Activated naive CD8-positive, alpha-beta T cell treated with anti-CD3 and anti-CD28 coated beads, Interleukin-2, amount 50 U/mL, for 24 hours (primary cell): Measurements from ENCODE around the gene SUPV3L1.
A peak's percentile ranks its signal among the peaks of the same experiment; 100 is the strongest.

Experiments
- ATAC-seq: fragments of 150-1000 bp; cut with Tn5 transposase; one replicate; pipeline ENCODE4 v1.10.0; 2021
- DNase-seq: peaks from one replicate; pipeline ENCODE4 v3.0.0; 2021
- H3K27ac Mint-ChIP-seq: one replicate; pipeline ENCODE4 v1.8.0; 2021; ENCODE audit warnings: mild to moderate bottlenecking, mixed read lengths
- H3K27me3 Mint-ChIP-seq: one replicate; pipeline ENCODE4 v1.8.0; 2021; ENCODE audit warnings: mixed read lengths
- H3K36me3 Mint-ChIP-seq: one replicate; pipeline ENCODE4 v1.8.0; 2021; ENCODE audit warnings: low read depth, mixed read lengths
- H3K4me1 Mint-ChIP-seq: one replicate; pipeline ENCODE4 v1.8.0; 2021; ENCODE audit warnings: mixed read lengths
- H3K4me3 Mint-ChIP-seq: one replicate; pipeline ENCODE4 v1.8.0; 2021; ENCODE audit warnings: mild to moderate bottlenecking, moderate library complexity, mixed read lengths
- H3K9me3 Mint-ChIP-seq: one replicate; pipeline ENCODE4 v1.8.0; 2021; ENCODE audit warnings: mixed read lengths

Gene SUPV3L1

DNA sequence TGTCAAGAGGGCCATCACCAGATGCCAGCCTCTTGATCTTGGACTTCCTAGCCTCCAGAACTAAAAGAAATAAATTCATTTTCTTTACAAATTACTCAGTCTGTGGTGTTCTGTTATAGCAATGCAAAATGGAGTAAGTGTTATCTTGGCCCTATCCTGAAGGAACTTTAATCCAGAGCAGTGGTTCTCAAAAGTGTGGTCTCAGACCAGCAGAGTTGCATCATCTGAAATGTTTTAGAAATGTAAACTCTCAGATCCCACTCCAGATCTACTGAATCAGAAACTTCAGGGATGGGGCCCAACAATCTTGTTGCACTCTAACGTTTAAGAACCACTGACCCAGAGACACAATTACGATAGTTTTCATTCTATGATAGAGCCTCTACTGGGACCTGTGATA is 3.2 kb upstream of the SUPV3L1 start:
- Mint-ChIP-seq H3K9me3 (no peaks in the 10 kb centered on the region), H3K4me1 (peaks cover 27% of the 10 kb centered on the region), H3K27me3 (peaks cover 3% of the 10 kb centered on the region), H3K27ac (no peak overlapping the region), H3K4me3 (no peak overlapping the region), H3K36me3 (peaks cover 8% of the 10 kb centered on the region)
- ATAC-seq (no peak), DNase-seq (no peak)

DNA sequence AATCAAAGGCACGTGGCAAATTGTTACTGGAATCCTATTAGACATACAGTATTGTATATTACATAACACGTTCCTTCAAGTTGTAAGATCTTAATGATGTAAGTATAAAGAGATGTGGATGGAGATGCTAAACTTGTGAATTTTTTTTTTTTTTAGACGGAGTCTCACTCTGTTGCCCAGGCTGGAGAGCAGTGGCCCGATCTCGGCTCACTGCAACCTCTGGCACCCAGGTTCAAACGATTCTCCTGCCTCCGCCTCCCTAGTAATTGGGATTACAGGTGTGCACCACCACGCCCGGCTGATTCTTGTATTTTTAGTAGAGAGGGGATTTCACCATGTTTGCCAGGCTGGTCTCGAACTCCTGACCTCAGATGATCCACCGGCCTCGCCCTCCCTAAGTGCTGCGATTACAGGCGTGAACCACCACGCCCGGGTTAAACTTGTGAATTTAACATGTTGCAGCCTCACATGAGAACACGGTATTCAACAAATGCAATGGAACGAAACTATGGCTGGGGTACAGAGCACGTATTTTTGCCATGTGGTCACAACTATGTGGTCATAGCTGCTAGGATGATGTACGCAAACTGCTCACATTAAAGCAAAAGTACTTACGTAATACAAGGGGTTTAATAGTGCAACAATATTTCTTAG is 818 bp upstream of the SUPV3L1 start:
- peaks cover 37% of the 10 kb centered on the region for H3K4me1 Mint-ChIP-seq
- ATAC-seq (peak; percentile 42), DNase-seq (peak; percentile 19)
- peaks cover 3% of the 10 kb centered on the region for H3K27me3 Mint-ChIP-seq
- peak overlapping the region; percentile 89 for H3K4me3 Mint-ChIP-seq
- H3K36me3 Mint-ChIP-seq = peaks cover 8% of the 10 kb centered on the region
- H3K27ac Mint-ChIP-seq = peak overlapping the region; percentile 100
- H3K9me3 Mint-ChIP-seq = no peaks in the 10 kb centered on the region

DNA sequence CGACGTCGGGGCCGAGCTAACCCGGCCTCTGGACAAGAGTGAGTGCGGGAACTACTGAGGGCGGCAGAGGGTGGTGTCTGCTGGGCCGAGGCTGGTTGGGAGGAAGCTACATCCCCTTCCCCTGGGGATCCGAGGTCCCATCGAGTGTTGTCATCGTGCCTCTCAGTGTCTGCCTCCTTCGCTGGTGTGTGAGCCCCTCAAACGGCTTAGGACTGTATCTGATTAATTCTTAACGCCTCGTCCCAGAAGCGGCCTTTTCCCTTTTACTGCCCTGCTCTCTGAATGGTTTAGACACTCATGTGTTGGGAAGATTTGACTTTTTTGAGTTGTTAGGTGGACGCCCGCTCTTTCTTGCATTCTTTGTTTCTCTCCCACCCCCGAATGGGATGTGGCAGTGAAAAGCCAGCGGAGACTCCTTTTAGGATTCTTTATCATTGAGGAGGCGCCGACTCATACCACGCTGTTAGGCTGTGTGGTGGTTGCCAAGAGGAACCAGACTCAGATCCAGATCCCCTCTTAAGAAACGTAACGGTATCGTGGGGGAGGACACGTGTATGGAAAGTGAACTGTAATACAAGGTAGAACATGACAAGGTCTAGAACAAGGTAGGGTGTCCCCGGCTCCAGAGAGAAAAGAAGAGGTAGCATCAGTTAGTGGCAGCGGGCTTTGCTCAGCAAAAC is 631 bp downstream of the SUPV3L1 start:
- H3K9me3 Mint-ChIP-seq = no peaks in the 10 kb centered on the region
- H3K36me3 Mint-ChIP-seq = peaks cover 9% of the 10 kb centered on the region
- peak overlapping the region; percentile 89 for H3K4me3 Mint-ChIP-seq
- ATAC-seq (peak; percentile 31), DNase-seq (peak; percentile 15)
- H3K4me1 Mint-ChIP-seq = peaks cover 46% of the 10 kb centered on the region
- H3K27ac Mint-ChIP-seq = peak overlapping the region; percentile 100
- H3K27me3 Mint-ChIP-seq = peaks cover 3% of the 10 kb centered on the region

DNA sequence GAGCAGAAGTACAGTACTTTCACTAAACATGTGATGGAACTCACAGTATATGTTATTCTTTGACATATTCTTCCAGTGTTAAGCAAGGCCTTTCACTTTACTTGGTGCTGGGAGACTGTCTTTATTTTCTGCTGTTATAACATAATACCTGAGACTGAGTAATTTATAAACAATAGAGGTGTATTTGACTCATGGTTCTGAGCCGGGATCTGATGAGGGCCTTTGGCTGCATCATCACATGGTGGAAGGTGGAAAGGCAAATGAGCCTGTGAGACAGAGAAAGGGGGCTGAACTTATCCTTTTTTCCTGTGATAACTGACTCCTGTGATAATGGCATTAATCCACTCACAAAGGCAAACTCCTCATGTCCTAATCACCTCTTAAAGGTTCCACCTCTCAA is 1.4 kb downstream of the SUPV3L1 start:
- ATAC-seq (no peak), DNase-seq (no peak)
- no peaks in the 10 kb centered on the region for H3K9me3 Mint-ChIP-seq
- H3K4me1 Mint-ChIP-seq = peaks cover 47% of the 10 kb centered on the region
- peaks cover 3% of the 10 kb centered on the region for H3K27me3 Mint-ChIP-seq
- peak overlapping the region; percentile 89 for H3K4me3 Mint-ChIP-seq
- peak overlapping the region; percentile 100 for H3K27ac Mint-ChIP-seq
- H3K36me3 Mint-ChIP-seq = peaks cover 13% of the 10 kb centered on the region

DNA sequence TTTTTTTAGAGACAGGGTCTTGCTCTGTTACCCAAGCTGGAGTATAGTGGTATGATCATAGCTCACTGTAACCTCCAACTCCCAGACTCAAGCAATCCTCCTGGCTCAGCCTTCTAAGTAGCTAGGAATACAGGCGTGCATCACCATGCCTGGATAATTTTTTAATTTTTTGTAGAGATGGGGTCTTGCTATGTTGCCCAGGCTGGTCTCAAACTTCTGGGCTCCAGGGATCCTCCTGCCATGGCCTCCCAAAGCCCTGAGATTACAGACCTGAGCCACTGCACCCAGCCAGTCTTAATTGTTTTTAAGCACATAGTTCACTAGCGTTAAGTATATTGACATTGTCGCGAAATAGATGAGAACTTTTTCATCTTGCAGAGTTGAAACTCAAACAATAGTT is 2.0 kb downstream of the SUPV3L1 start:
- no peak overlapping the region for H3K4me3 Mint-ChIP-seq
- peaks cover 47% of the 10 kb centered on the region for H3K4me1 Mint-ChIP-seq
- DNase-seq = no peak
- H3K9me3 Mint-ChIP-seq = no peaks in the 10 kb centered on the region
- H3K36me3 Mint-ChIP-seq = peaks cover 16% of the 10 kb centered on the region
- no peak overlapping the region for H3K27ac Mint-ChIP-seq
- H3K27me3 Mint-ChIP-seq = peaks cover 3% of the 10 kb centered on the region
- ATAC-seq = no peak

DNA sequence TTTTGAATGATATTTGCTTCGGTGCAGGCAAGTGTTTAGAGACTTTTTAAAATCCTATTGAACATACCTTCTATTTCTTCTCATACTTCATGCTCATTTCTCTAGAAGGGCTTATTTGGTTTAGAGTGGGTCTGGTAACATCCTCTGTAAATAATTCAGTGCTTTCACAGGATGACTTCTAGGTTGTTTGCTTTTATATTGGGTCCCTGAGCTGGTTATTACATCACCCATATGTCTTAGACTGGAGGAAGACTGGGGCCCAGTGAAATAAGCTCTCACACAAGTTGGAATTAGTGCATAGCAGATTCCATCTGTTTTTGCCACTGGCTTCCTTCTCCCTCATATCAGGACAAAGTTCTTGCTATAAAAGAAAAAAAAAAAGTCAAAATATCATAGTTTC is 6.5 kb downstream of the SUPV3L1 start:
- H3K4me3 Mint-ChIP-seq = no peak overlapping the region
- H3K36me3 Mint-ChIP-seq = peaks cover 27% of the 10 kb centered on the region
- peaks cover 25% of the 10 kb centered on the region for H3K4me1 Mint-ChIP-seq
- DNase-seq = no peak
- H3K9me3 Mint-ChIP-seq = no peaks in the 10 kb centered on the region
- H3K27me3 Mint-ChIP-seq = no peaks in the 10 kb centered on the region
- H3K27ac Mint-ChIP-seq = no peak overlapping the region
- ATAC-seq = no peak

DNA sequence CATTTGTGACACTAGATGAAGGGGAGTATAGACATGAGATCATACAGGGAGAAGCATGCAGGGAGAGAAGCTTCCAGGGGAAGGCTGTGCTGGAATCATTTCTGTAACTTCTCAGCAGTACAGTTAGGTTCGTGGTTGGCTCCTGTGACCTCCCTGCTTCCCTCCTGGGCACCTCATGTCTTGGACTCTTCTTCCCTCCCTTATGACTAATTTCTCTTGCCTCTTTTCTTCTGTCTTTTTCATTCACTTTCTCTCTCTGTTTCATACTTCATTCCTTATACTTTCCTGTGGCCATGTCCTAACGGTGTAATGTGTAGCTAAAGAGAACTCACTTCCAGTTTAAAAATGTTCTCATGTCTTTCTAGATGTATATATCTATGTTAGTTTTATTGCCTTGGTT is 21.0 kb downstream of the SUPV3L1 start:
- Mint-ChIP-seq H3K27ac (peak overlapping the region; percentile 46), H3K36me3 (peaks cover 34% of the 10 kb centered on the region), H3K4me1 (peaks cover 27% of the 10 kb centered on the region), H3K9me3 (no peaks in the 10 kb centered on the region), H3K27me3 (no peaks in the 10 kb centered on the region), H3K4me3 (no peak overlapping the region)
- DNase-seq (no peak), ATAC-seq (no peak)

DNA sequence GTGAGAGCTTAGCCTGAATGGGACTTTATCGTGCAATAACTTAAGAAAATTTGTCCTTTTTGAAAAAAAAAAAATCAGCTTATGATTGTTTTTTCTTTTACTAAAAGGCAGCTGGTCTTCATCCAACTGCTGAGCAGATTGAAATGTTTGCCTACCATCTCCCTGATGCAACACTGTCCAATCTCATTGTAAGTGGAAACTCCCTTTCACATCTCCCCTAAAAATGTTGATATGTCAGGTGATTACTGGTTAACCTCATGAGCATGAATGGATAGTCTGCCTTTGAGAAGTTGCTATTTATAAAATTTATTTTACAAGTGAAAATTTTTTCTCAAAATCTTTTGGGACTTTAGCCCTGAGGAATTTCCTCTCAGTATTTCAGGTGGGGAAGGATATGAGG is 22.3 kb downstream of the SUPV3L1 start:
- H3K9me3 Mint-ChIP-seq = no peaks in the 10 kb centered on the region
- no peak overlapping the region for H3K4me3 Mint-ChIP-seq
- peaks cover 35% of the 10 kb centered on the region for H3K36me3 Mint-ChIP-seq

DNA sequence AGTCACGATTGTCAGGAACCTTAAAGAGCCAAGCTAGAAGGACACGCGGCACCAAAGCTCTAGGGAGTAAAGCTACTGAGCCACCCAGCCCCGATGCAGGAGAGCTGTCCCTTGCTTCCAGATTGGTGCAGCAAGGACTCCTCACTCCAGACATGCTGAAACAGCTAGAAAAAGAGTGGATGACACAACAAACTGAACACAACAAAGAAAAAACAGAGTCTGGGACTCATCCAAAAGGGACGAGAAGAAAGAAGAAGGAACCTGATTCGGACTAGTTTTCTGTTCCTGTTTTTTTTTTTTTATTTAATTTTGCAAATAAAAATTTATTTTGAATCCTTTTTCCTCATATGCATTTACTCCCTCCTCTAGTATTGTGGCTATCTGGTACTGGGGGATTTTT is 28.7 kb downstream of the SUPV3L1 start:
- no peak for DNase-seq
- no peak overlapping the region for H3K4me3 Mint-ChIP-seq
- peaks cover 28% of the 10 kb centered on the region for H3K4me1 Mint-ChIP-seq
- H3K27me3 Mint-ChIP-seq = no peaks in the 10 kb centered on the region
- H3K9me3 Mint-ChIP-seq = no peaks in the 10 kb centered on the region
- H3K27ac Mint-ChIP-seq = no peak overlapping the region
- peaks cover 30% of the 10 kb centered on the region for H3K36me3 Mint-ChIP-seq
- no peak for ATAC-seq

More for the DNA sequence above, 22.3 kb downstream of the SUPV3L1 start:
- peaks cover 31% of the 10 kb centered on the region for H3K4me1 Mint-ChIP-seq
- peak overlapping the region; percentile 52 for H3K27ac Mint-ChIP-seq
- DNase-seq (no peak), ATAC-seq (peak; percentile 33)
- H3K27me3 Mint-ChIP-seq = no peaks in the 10 kb centered on the region

DNA sequence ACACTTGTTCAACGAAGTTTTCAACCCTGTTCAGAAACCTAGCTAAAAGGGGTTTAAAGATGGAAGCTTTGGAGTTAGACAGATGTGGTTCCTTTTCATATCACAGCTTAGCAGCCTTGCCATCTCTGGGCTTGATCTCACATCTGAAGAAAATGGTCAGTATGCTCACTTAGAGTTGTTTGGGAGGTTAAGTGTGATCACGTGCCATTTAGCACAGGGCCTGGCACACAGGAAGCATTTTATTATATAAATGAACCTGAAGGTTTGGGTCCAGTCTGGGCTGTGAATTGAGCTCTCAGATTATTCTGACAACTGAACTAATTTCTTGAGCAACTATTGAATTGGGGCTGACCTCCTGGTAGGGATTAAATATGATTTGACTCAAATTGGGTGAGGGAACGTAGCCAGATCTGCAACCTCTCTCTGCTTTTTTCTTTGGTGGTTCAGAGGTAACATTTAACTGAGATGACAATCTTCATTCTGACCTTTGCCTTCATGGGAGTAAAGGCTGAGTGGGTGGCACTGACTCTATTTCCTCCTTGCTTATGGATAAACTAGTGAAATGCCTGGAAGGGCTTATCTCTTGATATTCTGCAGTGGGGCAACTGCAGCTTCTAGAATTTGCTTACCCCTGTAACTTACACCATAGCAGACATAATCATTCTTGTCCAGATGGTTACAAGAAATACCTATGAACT is 29.9 kb downstream of the SUPV3L1 start:
- peak overlapping the region; percentile 60 for H3K27ac Mint-ChIP-seq
- no peaks in the 10 kb centered on the region for H3K9me3 Mint-ChIP-seq
- H3K4me1 Mint-ChIP-seq = peaks cover 37% of the 10 kb centered on the region
- peaks cover 26% of the 10 kb centered on the region for H3K36me3 Mint-ChIP-seq
- ATAC-seq (peak; percentile 62), DNase-seq (no peak)
- no peaks in the 10 kb centered on the region for H3K27me3 Mint-ChIP-seq
- no peak overlapping the region for H3K4me3 Mint-ChIP-seq

DNA sequence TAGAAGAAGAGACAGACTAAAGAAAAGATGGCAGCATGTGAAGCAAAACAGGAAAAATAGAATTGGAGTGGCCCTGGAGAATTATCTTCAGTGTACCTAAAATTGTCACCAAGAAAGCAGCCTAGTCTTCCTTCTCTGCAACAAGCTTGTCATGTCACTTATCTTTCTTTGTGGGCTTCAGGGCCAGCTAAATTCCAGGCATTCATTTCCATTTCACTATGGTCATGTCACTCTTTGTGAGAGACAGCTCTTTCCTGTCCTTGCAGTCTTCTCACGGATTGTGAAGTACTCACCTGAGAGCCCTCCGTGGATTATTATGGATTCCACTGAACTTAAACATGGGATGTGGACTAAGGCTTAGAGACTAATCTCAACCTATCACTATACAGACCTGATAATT is 31.1 kb downstream of the SUPV3L1 start:
- Mint-ChIP-seq H3K36me3 (peaks cover 22% of the 10 kb centered on the region), H3K27me3 (peaks cover 3% of the 10 kb centered on the region), H3K4me1 (peaks cover 44% of the 10 kb centered on the region), H3K4me3 (no peak overlapping the region), H3K27ac (no peak overlapping the region), H3K9me3 (no peaks in the 10 kb centered on the region)
- DNase-seq (no peak), ATAC-seq (no peak)

DNA sequence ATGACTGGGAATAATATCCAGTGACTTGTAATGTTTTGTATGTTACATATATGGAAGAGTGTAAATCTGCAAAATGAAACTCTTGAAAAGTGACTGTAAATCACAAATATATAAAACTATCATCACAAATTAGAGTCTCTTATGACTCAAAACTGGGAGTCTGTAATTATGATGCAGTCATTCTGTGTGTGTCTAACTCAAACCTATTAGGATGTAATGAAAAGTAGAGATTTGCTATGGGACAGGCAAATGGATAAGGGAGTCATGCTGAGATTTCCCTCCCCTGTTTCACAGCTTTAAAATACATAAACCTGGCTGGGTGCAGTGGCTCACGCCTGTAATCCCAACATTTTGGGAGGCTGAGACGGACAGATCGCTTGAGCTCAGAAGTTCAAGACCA is 31.5 kb downstream of the SUPV3L1 start:
- no peak for ATAC-seq
- H3K4me3 Mint-ChIP-seq = no peak overlapping the region
- H3K36me3 Mint-ChIP-seq = peaks cover 18% of the 10 kb centered on the region

DNA sequence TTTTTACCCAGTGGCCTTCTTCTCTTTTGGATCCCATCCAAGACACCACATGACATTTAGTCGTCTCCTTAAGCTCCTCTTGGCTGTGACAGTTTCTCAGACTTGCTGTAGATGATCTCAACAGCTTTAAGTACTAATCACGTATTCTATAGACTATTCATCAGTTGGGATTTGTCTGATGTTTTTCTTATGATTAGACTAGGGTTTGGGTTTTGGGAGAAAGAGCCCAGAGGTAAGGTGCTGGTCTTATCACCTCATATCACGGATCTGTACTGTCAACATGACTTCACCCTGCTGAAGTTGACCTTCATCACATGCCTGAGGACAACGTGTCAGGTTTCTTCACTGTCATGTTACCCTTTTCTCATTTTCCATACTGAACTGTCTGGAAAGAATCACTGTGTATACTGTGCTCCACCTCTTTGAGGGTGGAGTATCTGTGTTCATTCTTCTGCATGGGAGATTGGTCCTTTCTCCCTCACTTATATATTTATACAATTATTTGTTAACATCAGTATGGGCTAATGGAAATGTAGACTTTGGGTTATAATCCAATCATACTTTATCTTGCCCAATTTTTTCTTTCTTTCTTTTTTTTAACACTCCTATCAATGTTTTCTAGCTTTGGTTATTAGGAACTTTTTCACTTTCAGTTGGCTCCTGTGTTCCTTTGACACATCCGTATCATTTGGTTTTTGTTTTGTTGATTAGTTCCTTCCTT is 33.7 kb downstream of the SUPV3L1 start:
- no peak overlapping the region for H3K27ac Mint-ChIP-seq
- ATAC-seq (peak; percentile 59), DNase-seq (no peak)

More for the DNA sequence above, 31.5 kb downstream of the SUPV3L1 start:
- no peak for DNase-seq
- Mint-ChIP-seq H3K9me3 (no peaks in the 10 kb centered on the region), H3K27ac (no peak overlapping the region), H3K27me3 (peaks cover 3% of the 10 kb centered on the region), H3K4me1 (peaks cover 40% of the 10 kb centered on the region)

DNA sequence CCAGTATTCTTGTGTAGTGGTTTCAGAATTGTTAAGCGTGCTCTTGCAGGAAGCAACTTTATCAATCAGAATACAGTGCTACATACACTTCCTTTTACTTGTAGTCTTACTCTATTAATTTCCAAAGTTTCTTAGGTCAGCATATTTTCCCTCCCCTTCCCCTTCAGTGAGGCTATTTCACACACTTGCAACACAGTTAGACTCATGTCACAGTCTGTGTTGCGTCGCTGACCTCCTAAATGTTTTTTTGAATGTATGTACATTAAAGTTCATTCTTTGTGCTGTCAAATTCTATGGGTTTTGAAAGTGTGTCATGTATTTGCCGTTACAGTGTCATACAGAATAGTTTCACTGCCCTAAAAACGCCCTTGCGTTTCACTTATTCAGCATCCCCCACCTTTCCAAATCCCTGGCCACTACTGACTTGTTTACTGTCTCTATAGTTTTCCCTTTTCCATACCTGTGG is 34.7 kb downstream of the SUPV3L1 start:
- H3K9me3 Mint-ChIP-seq = no peaks in the 10 kb centered on the region
- DNase-seq (no peak), ATAC-seq (no peak)
- H3K27ac Mint-ChIP-seq = peak overlapping the region; percentile 16
- peaks cover 3% of the 10 kb centered on the region for H3K27me3 Mint-ChIP-seq
- H3K36me3 Mint-ChIP-seq = no peaks in the 10 kb centered on the region
- H3K4me3 Mint-ChIP-seq = no peak overlapping the region
- peaks cover 33% of the 10 kb centered on the region for H3K4me1 Mint-ChIP-seq

More for the DNA sequence above, 33.7 kb downstream of the SUPV3L1 start:
- Mint-ChIP-seq H3K36me3 (peaks cover 5% of the 10 kb centered on the region), H3K27me3 (peaks cover 3% of the 10 kb centered on the region), H3K4me3 (no peak overlapping the region), H3K9me3 (no peaks in the 10 kb centered on the region), H3K4me1 (peaks cover 38% of the 10 kb centered on the region)
